Measurements from ENCODE around the gene VDAC1.

DNA sequence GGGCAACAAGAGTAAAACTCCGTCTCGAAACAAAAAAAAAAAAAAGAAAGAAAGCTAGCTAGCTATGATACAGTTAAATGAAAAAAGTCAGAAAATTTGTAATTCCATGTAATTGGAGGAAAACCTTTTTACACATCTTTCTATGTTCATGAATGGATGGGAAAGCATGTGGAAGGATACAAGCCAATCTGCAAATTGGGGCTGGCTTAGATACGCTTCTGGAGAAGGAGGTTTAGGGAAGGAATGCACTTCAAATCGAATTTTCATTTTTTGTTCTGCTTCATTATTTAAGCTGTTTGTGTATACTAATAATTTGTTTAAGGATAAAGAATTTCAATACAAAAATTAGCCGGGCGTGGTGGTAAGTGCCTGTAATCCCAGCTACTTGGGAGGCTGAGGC, 6.7 kb downstream of the VDAC1 start:
- TF ChIP-seq, protein P1, sequence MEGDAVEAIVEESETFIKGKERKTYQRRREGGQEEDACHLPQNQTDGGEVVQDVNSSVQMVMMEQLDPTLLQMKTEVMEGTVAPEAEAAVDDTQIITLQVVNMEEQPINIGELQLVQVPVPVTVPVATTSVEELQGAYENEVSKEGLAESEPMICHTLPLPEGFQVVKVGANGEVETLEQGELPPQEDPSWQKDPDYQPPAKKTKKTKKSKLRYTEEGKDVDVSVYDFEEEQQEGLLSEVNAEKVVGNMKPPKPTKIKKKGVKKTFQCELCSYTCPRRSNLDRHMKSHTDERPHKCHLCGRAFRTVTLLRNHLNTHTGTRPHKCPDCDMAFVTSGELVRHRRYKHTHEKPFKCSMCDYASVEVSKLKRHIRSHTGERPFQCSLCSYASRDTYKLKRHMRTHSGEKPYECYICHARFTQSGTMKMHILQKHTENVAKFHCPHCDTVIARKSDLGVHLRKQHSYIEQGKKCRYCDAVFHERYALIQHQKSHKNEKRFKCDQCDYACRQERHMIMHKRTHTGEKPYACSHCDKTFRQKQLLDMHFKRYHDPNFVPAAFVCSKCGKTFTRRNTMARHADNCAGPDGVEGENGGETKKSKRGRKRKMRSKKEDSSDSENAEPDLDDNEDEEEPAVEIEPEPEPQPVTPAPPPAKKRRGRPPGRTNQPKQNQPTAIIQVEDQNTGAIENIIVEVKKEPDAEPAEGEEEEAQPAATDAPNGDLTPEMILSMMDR (conservative IDR thresholded peaks at IDR 0.05 in 1 of 2, IDR thresholded peaks at IDR 0.05 in 1 of 2; ENCODE audit: extremely low read depth in 1 of 2, insufficient read depth in 1 of 2, low read depth in 1 of 2, low read length in 2 of 2) = no peak
- TF ChIP-seq EZH2 (IDR thresholded peaks at IDR 0.05; ENCODE audit: borderline replicate concordance, low read length) = no peak

Measured in mammary epithelial cell (primary cell).